Measurements from ENCODE around the gene ILRUN.
"Not testable (repeated sequence)": the region's sequence is repeated elsewhere in the genome, so short reads cannot be mapped to it uniquely, and the experiment has no call there.

The ILRUN gene

DNA sequence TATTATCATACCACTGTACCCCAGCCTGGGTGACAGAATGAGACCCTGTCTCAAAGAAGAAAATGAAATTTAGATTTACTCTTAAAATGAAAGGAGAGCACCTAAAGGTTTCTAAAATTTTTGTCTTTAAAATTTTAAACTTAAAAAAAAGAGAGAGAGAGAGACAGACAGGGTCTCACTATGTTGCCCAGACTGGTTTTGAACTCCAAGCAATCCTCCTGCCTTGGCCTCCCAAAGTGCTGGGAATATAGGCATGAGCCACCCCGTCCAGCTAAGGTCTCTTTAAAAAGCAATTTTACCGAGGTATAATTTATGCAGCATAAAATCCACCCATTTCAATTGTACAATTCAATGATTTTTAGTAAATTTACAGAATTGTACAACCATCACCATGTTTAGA, 33.2 kb downstream of the ILRUN start:
- DNase-seq: no peak

DNA sequence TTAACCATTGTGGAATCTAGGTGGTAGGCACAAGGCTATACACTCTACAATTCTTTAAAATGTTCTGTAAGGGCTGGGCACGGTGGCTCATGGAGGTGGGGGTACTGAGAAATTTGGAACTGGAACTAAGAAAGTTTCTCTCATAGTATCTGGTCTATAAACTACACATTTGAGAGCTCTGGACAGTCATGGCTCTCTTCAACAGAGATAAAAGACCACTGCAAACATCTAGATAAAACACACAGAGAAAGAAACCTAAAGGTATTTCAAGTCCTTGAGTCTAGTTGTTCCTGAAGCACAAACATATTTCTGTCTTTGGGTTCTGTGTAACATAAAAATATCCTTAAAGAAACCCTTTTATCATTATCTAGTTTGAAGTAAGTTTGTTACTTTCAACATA, 35.2 kb downstream of the ILRUN start:
- no peak for DNase-seq

DNA sequence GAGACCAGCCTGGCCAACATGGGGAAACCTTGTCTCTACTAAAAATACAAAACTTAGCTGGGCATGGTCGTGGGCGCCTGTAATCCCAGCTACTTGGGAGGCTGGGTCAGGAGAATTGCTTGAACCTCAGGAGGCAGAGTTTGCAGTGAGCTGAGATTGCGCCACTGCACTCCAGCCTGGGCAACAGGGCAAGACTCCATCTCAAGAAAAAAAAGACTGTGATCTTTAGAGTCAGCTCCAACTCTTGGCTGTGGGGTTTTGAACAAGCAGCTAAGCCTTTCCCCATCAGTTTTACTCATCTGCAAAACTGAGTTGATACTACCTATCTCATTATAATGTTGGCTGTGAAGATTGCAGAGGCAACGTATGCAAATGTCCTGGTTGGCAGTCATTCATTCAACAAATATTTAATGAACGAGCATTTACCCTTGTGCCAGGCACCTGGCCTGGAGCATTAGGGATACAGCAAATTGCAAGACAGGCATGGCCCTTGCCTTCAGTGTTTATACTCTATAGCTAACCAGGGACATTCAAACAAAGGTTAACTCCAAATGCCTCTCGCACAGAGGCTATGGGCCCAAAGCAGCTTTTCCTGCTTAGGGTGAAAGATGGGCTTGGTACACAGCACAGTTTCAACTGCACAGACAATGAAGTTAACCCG, 37.8 kb downstream of the ILRUN start:
- DNase-seq: no peak

DNA sequence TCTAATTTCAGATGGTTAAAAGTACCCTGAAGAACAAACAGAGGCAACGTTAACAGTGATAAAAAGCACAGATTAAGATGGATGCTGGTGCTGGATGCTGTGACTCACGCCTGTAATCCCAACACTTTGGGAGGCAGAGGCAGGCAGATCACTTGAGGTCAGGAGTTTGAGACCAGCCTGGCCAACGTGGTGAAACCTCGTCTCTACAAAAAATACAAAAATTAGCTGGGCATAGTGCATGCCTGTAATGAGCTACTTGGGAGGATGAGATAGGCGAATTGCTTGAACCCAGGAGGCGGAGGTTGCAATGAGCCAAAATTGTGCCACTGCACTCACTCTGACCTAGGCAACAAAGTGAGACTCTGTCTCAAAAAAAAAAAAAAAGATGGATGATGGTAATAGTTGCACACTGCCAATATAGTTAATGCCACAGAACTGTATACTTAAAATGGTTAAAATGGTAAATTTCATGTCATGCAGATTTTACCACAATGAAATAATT, 38.5 kb downstream of the ILRUN start:
- DNase-seq: not testable (repeated sequence)

DNA sequence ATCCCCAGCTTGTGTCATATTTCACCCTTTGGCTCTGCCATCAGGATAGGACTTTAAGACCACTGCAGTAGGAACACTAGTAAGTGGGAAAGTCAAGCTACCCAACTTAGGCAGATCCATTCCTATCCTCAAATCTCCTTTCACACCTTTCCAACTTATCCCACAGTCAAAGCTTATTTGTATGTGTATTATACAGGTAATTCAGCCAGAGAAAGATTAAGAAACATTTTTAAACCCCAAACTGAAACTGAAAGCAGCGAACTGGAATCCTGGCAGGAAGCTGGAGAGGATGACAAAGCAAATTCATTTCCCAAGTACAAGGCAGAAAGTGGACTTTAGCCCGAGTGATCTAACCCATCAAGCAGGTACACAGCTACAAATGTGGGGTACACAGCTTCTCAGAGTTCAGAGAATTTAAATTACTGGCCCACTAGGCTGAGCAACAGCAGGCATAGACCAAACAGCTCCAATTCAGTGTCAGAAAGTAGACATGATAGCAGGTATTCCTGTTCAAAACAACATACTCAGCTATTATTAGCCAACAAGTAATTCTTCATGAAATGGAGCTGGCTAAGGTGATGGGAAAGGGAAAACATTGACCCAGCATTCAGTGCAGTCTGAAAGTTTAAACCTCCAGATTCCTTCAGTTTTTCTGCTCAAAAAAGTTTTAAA, 39.1 kb downstream of the ILRUN start:
- DNase-seq: peak; percentile 69

DNA sequence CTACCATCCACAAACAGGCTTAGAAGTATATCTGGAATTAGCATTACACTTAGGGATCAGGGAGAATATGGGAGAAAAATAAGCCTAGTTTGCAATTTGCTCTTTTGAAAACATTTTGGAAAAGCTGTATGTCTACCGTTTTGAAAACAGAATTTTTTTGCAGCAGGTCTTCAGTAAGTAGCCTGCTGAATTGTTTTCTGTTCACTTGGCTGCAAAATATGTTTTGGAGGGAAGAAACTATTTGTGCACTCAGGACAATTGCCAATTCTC, 39.6 kb downstream of the ILRUN start:
- DNase-seq: no peak

DNA sequence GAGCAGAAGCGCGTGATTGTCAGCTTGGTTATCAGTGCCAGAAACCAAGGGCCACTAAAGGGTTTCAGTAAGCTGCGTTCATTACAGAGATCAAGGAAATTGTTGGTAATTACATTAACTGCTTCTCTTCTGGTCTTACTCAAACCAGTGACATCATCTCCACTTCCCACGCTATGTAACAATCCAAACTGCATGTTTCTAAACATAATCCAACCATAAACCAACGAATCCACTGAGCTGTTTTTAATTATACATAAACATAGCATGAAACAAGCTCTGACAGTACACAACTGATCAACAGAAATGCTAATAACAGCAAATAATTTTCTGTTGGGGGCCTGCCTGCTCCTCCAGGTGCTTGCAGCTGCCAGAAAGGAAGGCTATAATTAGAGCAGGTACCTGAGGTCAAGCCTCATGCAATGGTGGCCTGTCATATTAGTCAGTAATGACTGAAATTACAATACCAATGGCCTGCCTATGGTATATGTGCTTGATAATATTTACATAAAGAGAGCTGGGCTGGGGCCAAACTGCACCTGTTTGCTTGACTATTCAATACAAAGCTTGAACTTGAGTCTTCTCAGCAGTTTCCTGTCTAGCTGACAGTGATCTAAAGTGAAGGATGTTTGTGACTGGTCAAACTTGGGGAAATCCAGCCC, 40.1 kb downstream of the ILRUN start:
- peak; percentile 76 for DNase-seq

DNA sequence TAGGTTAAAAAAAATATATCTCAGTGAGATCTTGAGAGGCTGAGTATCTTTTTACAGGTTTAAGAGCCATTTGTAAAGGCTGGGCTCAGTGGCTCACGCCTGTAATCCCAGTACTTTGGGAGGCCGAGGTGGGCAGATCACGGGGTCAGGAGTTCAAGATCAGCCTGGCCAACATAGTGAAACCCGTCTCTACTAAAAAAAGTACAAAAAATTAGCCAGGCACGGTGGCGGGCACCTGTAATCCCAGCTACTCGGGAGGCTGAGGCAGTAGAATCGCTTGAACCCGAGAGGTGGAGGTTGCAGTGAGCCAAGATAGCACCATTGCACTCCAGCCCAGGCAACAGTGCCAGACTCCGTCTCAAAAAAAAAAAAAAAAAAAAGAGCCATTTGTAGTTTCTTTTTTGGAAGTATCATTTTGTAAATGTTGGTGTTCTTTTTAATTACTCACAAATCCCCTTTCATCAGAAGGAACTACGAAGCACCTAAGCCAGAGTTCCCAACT, 40.6 kb downstream of the ILRUN start:
- not testable (repeated sequence) for DNase-seq

DNA sequence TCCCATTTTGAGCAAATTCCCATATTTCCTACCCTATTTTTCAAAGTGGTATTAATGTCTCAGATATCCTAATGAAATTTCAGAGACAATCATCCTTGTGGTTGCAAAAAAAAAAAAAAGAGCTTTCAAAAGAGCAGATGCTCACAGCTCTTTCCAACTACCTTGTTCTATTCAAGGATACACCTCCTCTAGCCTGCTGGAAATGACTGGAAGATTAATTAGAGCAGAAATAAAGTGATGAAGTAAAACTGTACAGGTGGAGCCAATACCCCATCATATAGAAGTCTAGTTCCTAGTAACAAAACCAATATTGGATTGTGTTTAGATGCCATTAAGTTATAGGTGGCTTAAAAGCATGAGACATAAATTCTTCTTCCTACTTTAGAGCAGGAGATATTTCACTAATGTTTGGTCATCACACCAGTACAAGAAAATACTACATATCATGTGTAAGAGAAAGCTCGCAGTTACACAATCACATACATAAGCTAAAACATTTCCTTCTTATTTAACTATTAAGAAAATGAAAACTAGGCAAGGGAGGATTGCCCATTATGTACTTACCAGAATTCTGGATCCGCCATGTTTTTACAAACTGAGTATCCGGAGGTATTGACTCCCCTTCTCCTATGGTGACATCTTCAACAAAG, 42.4 kb downstream of the ILRUN start:
- no peak for DNase-seq

DNA sequence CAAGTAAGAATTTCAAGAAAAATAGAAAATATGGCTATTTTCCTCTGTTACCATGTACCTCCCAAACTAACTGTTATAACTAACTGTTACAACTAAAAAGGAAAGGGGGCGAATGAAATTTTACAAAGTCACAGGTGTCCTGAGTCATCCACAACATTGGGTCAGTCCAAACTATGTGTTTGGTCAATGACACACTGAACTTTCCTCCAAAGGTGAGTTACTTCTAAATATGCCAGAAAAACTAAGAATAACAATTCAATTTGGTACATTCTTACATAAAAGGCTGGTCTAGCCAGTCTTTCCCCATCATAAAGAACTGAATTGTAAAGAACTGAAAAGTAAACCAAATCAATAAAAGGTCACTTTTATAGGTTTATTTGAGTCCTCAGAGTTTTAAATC, 44.3 kb downstream of the ILRUN start:
- DNase-seq: no peak

DNA sequence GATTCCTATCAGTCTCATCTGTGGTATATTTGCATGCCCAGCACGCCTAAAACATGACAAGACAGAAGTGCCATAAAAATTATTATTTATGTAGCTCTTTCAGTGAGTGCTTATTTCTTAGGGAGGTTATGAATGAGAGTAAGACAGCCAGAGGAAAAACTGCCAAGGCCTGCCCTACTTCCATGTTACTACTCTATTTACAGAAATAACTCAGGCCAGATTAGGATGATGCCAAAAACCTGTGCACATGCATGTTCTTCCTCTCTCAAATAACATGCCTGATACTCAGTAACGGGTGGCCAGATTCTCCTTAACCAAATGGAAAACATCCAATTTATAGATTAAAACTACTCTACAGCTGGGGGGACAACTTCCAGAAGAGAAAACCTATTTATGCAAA, 45.7 kb downstream of the ILRUN start:
- no peak for DNase-seq

DNA sequence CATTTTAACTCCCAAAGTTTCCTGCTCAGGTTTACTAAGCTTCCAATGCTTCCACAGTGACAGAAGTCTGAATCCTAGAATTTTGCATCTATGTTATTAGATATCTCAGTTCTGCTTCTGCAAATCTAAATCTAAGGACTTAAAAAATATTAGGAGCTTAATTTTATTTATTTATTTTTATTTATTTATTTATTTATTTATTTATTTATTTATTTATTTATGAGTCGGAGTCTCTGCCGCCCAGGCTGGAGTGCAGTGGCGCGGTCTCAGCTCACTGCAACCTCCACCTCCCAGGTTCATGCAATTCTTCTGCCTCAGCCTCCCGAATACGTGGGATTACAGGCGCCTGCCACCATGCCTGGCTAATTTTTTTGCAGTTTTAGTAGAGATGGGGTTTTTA, 46.3 kb downstream of the ILRUN start:
- not testable (repeated sequence) for DNase-seq

DNA sequence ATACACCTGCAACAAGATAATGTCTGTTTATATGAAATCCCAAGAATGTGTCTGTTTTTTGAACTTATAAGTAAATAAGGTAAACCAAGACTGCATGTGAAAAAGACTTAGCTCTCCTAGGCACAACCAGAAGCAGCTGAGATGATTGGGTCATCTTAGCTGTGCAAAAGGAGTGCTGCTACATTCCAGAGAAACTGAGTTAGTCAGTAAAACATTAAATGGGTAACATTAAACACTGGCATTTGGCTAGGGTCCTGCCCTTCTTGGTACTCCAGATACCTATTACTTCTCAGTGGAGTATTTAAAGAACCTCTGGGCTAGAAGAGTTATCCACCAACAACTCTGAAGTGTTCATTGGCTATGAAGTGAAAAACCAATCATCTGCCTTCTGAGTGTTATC, 47.8 kb downstream of the ILRUN start:
- DNase-seq: no peak

All from SHP77 treated with DMSO at 0.1 percent for 48 hours (cell line).